NK-92 (cell line): ENCODE results near the gene DCC.

ENCODE experiments used
- DNase-seq: peaks from one replicate; lab custom pipeline; 2025; ENCODE audit not compliant: unreplicated experiment; lab: John Stamatoyannopoulos, UW

Gene DCC

GRCh38 chr18:52678034-52678433, 338.0 kb downstream of the DCC start:
- no peak for DNase-seq

GRCh38 chr18:52678551-52678950, 338.6 kb downstream of the DCC start:
- DNase-seq = no peak

- no peak for DNase-seq
These were observed 339.4 kb downstream of the DCC start for GRCh38 chr18:52679354-52679753.

GRCh38 chr18:52682260-52682659, 342.3 kb downstream of the DCC start:
- no peak for DNase-seq

- no peak for DNase-seq
These were observed 345.3 kb downstream of the DCC start for GRCh38 chr18:52685316-52685715.

- no peak for DNase-seq
These were observed 351.8 kb downstream of the DCC start for GRCh38 chr18:52691841-52692240.

GRCh38 chr18:52694804-52695203, 354.8 kb downstream of the DCC start:
- DNase-seq = no peak

GRCh38 chr18:52700116-52700515, 360.1 kb downstream of the DCC start:
- no peak for DNase-seq

GRCh38 chr18:52700816-52701215, 360.8 kb downstream of the DCC start:
- DNase-seq = no peak

GRCh38 chr18:52701219-52701935, 361.4 kb downstream of the DCC start:
- DNase-seq = no peak

GRCh38 chr18:52715421-52715820, 375.4 kb downstream of the DCC start:
- DNase-seq = no peak

GRCh38 chr18:52715991-52716390, 376.0 kb downstream of the DCC start:
- no peak for DNase-seq

- no peak for DNase-seq
These were observed 377.0 kb downstream of the DCC start for GRCh38 chr18:52716973-52717372.

GRCh38 chr18:52722904-52723303, 382.9 kb downstream of the DCC start:
- DNase-seq = no peak

GRCh38 chr18:52723550-52723970, 383.6 kb downstream of the DCC start:
- DNase-seq = no peak

- no peak for DNase-seq
These were observed 391.1 kb downstream of the DCC start for GRCh38 chr18:52730972-52731619.

GRCh38 chr18:52738946-52739345, 398.9 kb downstream of the DCC start:
- DNase-seq = no peak

- DNase-seq = no peak
These were observed 407.0 kb downstream of the DCC start for GRCh38 chr18:52746986-52747385.

- DNase-seq = no peak
These were observed 407.9 kb downstream of the DCC start for GRCh38 chr18:52747869-52748268.

GRCh38 chr18:52748343-52748742, 408.3 kb downstream of the DCC start:
- DNase-seq = no peak

- no peak for DNase-seq
These were observed 409.5 kb downstream of the DCC start for GRCh38 chr18:52749542-52749941.

GRCh38 chr18:52750995-52751394, 411.0 kb downstream of the DCC start:
- DNase-seq = no peak

- no peak for DNase-seq
These were observed 424.3 kb downstream of the DCC start for GRCh38 chr18:52764316-52764715.
